CD14-positive monocyte (primary cell): ENCODE measurements around the gene SFMBT2. TPM values are rescaled to one million over a fixed set of nuclear protein-coding genes. Genes with fewer than 3 reads are reported as not detected.

Experiments used
- DNase-seq, 3 donors: peaks; one replicate each; pipeline ENCODE4 v3.0.0-alpha.2; 2011 to 2022
- H2AFZ ChIP-seq: 2 replicates; pipeline ENCODE4 v1.6.0; 2012; ENCODE audit warnings: mild to moderate bottlenecking, low read depth, low read length, inconsistent platforms; ENCODE audit not compliant: insufficient read depth, poor library complexity, severe bottlenecking
- H3K27ac ChIP-seq, 2 donors: 1 replicate in 1 of 2; 2 replicates in 1 of 2; pipeline ENCODE4 v1.5.1; 2012 to 2013; ENCODE audit warnings: low read length in 2 of 2, control low read depth in 1 of 2, inconsistent platforms in 1 of 2, low read depth in 1 of 2, mild to moderate bottlenecking in 1 of 2
- H3K27me3 ChIP-seq, 2 donors: one replicate each; pipeline versions ENCODE4 v1.6.0 to v1.6.1; 2011 to 2013; ENCODE audit warnings: low read length in 2 of 2; ENCODE audit not compliant: control insufficient read depth in 2 of 2, insufficient read depth in 2 of 2
- H3K36me3 ChIP-seq, 2 donors: replicated peaks in 1 of 2; 1 replicate in 1 of 2; 2 replicates in 1 of 2; pipeline versions ENCODE4 v1.5.1 to v1.6.1; 2012 to 2013; ENCODE audit warnings: low read length in 2 of 2, control low read depth in 1 of 2, inconsistent platforms in 1 of 2, mild to moderate bottlenecking in 1 of 2; ENCODE audit not compliant: insufficient read depth in 2 of 2, control insufficient read depth in 1 of 2
- H3K4me1 ChIP-seq, 2 donors: 1 replicate in 1 of 2; 2 replicates in 1 of 2; pipeline versions ENCODE4 v1.5.1 to v1.6.1; 2012 to 2013; ENCODE audit warnings: low read length in 2 of 2, control low read depth in 1 of 2, inconsistent platforms in 1 of 2, mild to moderate bottlenecking in 1 of 2, moderate library complexity in 1 of 2; ENCODE audit not compliant: insufficient read depth in 2 of 2, control insufficient read depth in 1 of 2
- H3K4me2 ChIP-seq: replicated peaks from 2 replicates; pipeline ENCODE3; 2012; ENCODE audit warnings: low read length, moderate library complexity, mild to moderate bottlenecking; ENCODE audit not compliant: poor library complexity, severe bottlenecking; ENCODE audit errors: extremely low read depth
- H3K4me3 ChIP-seq, 3 experiments: fragments of 200-600 bp in 1 of 3; sonication (generic) in 1 of 3; replicated peaks in 1 of 3; 1 replicate in 2 of 3; 2 replicates in 1 of 3; pipeline ENCODE4 v1.5.1; 2011 to 2013; ENCODE audit warnings: low read length in 3 of 3, mild to moderate bottlenecking in 3 of 3, control low read depth in 2 of 3, low read depth in 2 of 3, inconsistent platforms in 1 of 3, moderate library complexity in 1 of 3
- H3K79me2 ChIP-seq: 2 replicates; pipeline ENCODE4 v1.6.0; 2012; ENCODE audit warnings: mild to moderate bottlenecking, control low read depth, inconsistent platforms, low read length, moderate library complexity; ENCODE audit not compliant: insufficient read depth
- H3K9ac ChIP-seq: 2 replicates; pipeline ENCODE4 v1.6.0; 2017; ENCODE audit warnings: low read length, mild to moderate bottlenecking; ENCODE audit not compliant: insufficient read depth, poor library complexity, severe bottlenecking
- H3K9me3 ChIP-seq, 2 donors: replicated peaks in 1 of 2; 1 replicate in 1 of 2; 2 replicates in 1 of 2; pipeline versions ENCODE4 v1.5.1 to v1.6.1; 2012 to 2013; ENCODE audit warnings: low read length in 2 of 2, control low read depth in 1 of 2; ENCODE audit not compliant: control insufficient read depth in 1 of 2, insufficient read depth in 1 of 2
- H4K20me1 ChIP-seq: 2 replicates; pipeline ENCODE4 v1.6.0; 2012; ENCODE audit warnings: mild to moderate bottlenecking, low read length, control low read depth, moderate library complexity; ENCODE audit not compliant: insufficient read depth
- H3K27ac Mint-ChIP-seq, 7 donors: one replicate each; pipeline ENCODE4 v1.8.0; 2020; ENCODE audit warnings: mild to moderate bottlenecking in 7 of 7, mixed read lengths in 7 of 7, moderate library complexity in 6 of 7, inconsistent platforms in 2 of 7
- H3K27me3 Mint-ChIP-seq, 3 donors: one replicate each; pipeline ENCODE4 v1.8.0; 2021 to 2022; ENCODE audit warnings: low read depth in 3 of 3, mild to moderate bottlenecking in 3 of 3, mixed read lengths in 3 of 3, moderate library complexity in 3 of 3, inconsistent platforms in 1 of 3
- H3K36me3 Mint-ChIP-seq, 2 donors: one replicate each; pipeline ENCODE4 v1.8.0; 2020; ENCODE audit warnings: mixed read lengths in 2 of 2, inconsistent platforms in 1 of 2, mild to moderate bottlenecking in 1 of 2
- H3K4me1 Mint-ChIP-seq: one replicate; pipeline ENCODE4 v1.8.0; 2020; ENCODE audit warnings: mild to moderate bottlenecking, mixed read lengths
- H3K4me3 Mint-ChIP-seq, 2 donors: one replicate each; pipeline ENCODE4 v1.8.0; 2020; ENCODE audit warnings: mild to moderate bottlenecking in 2 of 2, mixed read lengths in 2 of 2, moderate library complexity in 1 of 2
- H3K9me3 Mint-ChIP-seq, 7 donors: one replicate each; pipeline ENCODE4 v1.8.0; 2020 to 2022; ENCODE audit warnings: mixed read lengths in 7 of 7, mild to moderate bottlenecking in 6 of 7, moderate library complexity in 6 of 7, inconsistent platforms in 2 of 7
- CTCF ChIP-seq: fragments of 200-600 bp; IDR thresholded peaks from one replicate; pipeline ENCODE4 v1.8.0; 2022; ENCODE audit warnings: antibody characterized with exemption, mild to moderate bottlenecking
- WGBS: methylation state at CpG from one replicate; pipeline ENCODE4 v1.1.5; 2013; ENCODE audit warnings: missing lambda C conversion rate; ENCODE audit not compliant: insufficient coverage; 5-methylcytosine and 5-hydroxymethylcytosine counted together
- intact Hi-C, 2 donors: fragments of 100-400 bp; cut with micrococcal nuclease; formaldehyde crosslinking; loops; one replicate each; pipeline versions ENCODE4 v1.15.0 to v1.15.1; 2023
- polyA plus RNA-seq, 3 donors: library from polyadenylated mRNA; depleted of rRNA in 1 of 3; unstranded in 2 of 3; stranded (reverse) in 1 of 3; fragments of 300-500 nt in 2 of 3; fragments of >200 nt in 1 of 3; fragmentation: Illumina TruSeq in 2 of 3; gene quantifications; 1 replicate in 2 of 3; 2 replicates in 1 of 3; pipeline ENCODE4 v1.2.3, GENCODE V29; 2012 to 2021

Gene SFMBT2
- polyA plus RNA-seq, 3 donors, result 0.53 to 10.9 (median 1.6) TPM

GRCh38 chr10:7288060-7288690, 122.7 kb downstream of the SFMBT2 start:
- Histone ChIP-seq H3K79me2 (peaks cover 67% of the 10 kb centered on the region), H2AFZ (no peak overlapping the region)

GRCh38 chr10:7287377-7287776, 123.5 kb downstream of the SFMBT2 start:
- no peaks in the 10 kb centered on the region for H3K36me3 ChIP-seq
- DNase-seq, result peak in 1 of 3 donors; percentile 33
- H3K9me3 ChIP-seq, result no peaks in the 10 kb centered on the region
- peaks cover 16 to 26% of the 10 kb centered on the region in 2 donors for H3K4me1 ChIP-seq
- peak overlapping the region; percentile 13 for H3K4me2 ChIP-seq
- H3K36me3 Mint-ChIP-seq, result peaks cover 2 to 13% of the 10 kb centered on the region in 2 donors
- H3K27ac ChIP-seq, result no peak overlapping the region
- H3K27me3 Mint-ChIP-seq, result peaks cover 0 to 1% (median 0%) of the 10 kb centered on the region in 3 donors
- WGBS, result 0% methylated on average over 1 of the region's 3 CpGs
- no peak overlapping the region for H3K4me3 Mint-ChIP-seq
- H3K4me3 ChIP-seq, result no peak overlapping the region
- H3K9ac ChIP-seq, result no peak overlapping the region
- peaks cover 0 to 4% (median 0%) of the 10 kb centered on the region in 7 donors for H3K9me3 Mint-ChIP-seq
- H2AFZ ChIP-seq, result no peak overlapping the region
- no peak for TF ChIP-seq CTCF
- intact Hi-C loops, result no loop called here
- H3K4me1 Mint-ChIP-seq, result peaks cover 26% of the 10 kb centered on the region
- no peaks in the 10 kb centered on the region for H4K20me1 ChIP-seq
- H3K27ac Mint-ChIP-seq, result peak overlapping the region in 3 of 7 donors; percentile 34 to 62 (median 49)
- H3K27me3 ChIP-seq, result no peaks in the 10 kb centered on the region
- H3K79me2 ChIP-seq, result peaks cover 59% of the 10 kb centered on the region

More at GRCh38 chr10:7288060-7288690, 122.7 kb downstream of the SFMBT2 start:
- Histone ChIP-seq H3K9me3 (no peaks in the 10 kb centered on the region), H4K20me1 (no peaks in the 10 kb centered on the region), H3K4me3 (no peak overlapping the region), H3K36me3 (no peaks in the 10 kb centered on the region), H3K27me3 (no peaks in the 10 kb centered on the region), H3K4me2 (no peak overlapping the region), H3K27ac (no peak overlapping the region), H3K9ac (no peak overlapping the region), H3K4me1 (peaks cover 16 to 26% of the 10 kb centered on the region in 2 donors)
- Mint-ChIP-seq H3K4me3 (no peak overlapping the region), H3K4me1 (peaks cover 26% of the 10 kb centered on the region), H3K27ac (peak overlapping the region in 1 of 7 donors; percentile 21), H3K36me3 (peaks cover 2 to 13% of the 10 kb centered on the region in 2 donors), H3K27me3 (peaks cover 0 to under 1% (median 0%) of the 10 kb centered on the region in 3 donors), H3K9me3 (peaks cover 0 to 4% (median 0%) of the 10 kb centered on the region in 7 donors)
- 99% methylated on average over 12 of the region's 12 CpGs for WGBS
- TF ChIP-seq CTCF, result no peak
- intact Hi-C loops, result no loop called here
- DNase-seq, result no peak
